Left lung (tissue), 10 donors: Measurements from ENCODE around the gene AP1AR. TPM values are rescaled to one million over a fixed set of nuclear protein-coding genes. Genes with fewer than 3 reads are reported as not detected.
A peak's percentile ranks its signal among the peaks of the same experiment; 100 is the strongest.

Experiments
- ATAC-seq: fragments of 200-7000 bp; cut with Tn5 transposase; one replicate; pipeline ENCODE4 v1.9.1; 2020; ENCODE audit warnings: moderate library complexity
- DNase-seq, 4 donors: peaks; one replicate each; pipeline ENCODE4 v3.0.0-alpha.2; 2013 to 2020
- H3K27ac ChIP-seq, 2 donors: fragments of 200-600 bp; sonication (generic) in 1 of 2; one replicate each; pipeline versions ENCODE4 v1.5.0 to v1.8.0; 2020 to 2021
- H3K27me3 ChIP-seq, 2 donors: fragments of 200-600 bp; sonication (generic) in 1 of 2; one replicate each; pipeline versions ENCODE4 v1.5.0 to v1.8.0; 2020 to 2021
- H3K36me3 ChIP-seq, 2 donors: fragments of 200-600 bp; sonication (generic) in 1 of 2; one replicate each; pipeline versions ENCODE4 v1.5.0 to v1.8.0; 2020 to 2021
- H3K4me1 ChIP-seq, 2 donors: fragments of 200-600 bp; one replicate each; pipeline ENCODE4 v1.8.0; 2021
- H3K4me3 ChIP-seq, 2 donors: fragments of 200-600 bp; sonication (generic) in 1 of 2; one replicate each; pipeline versions ENCODE4 v1.5.0 to v1.8.0; 2020 to 2021; ENCODE audit warnings: mild to moderate bottlenecking in 1 of 2
- H3K9me3 ChIP-seq, 2 donors: fragments of 200-600 bp; sonication (generic) in 1 of 2; one replicate each; pipeline versions ENCODE4 v1.5.0 to v1.8.0; 2020 to 2021
- intact Hi-C, 2 donors: fragments of 100-400 bp; cut with DNase I; formaldehyde crosslinking; loops; one replicate each; pipeline versions ENCODE4 v1.11.2 to v1.14.2; 2022
- polyA plus RNA-seq, 6 donors: library from polyadenylated mRNA; unstranded; fragments of 120-200 nt; gene quantifications; one replicate each; pipeline ENCODE4 v1.2.1, GENCODE V29; 2013; ENCODE audit not compliant: insufficient read length in 6 of 6
- total RNA-seq, 2 donors: library from RNA; stranded (reverse); fragmentation: NEBNext Ultra II Directional; extraction: Animal tissue kit (Norgen Biotek cat#: 25700); gene quantifications; one replicate each; pipeline ENCODE4 v1.2.1, GENCODE V29; 2021
- TF ChIP-seq, protein P1 (sequence below), 2 donors: fragments of 200-600 bp; sonication (generic) in 1 of 2; IDR thresholded peaks; one replicate each; pipeline versions ENCODE4 v1.5.0 to v1.8.0; 2021; ENCODE audit warnings: antibody characterized with exemption in 2 of 2
- donor health status: DM: no; HTN: yes; CAD: no.
- donor health status: DM: no; HTN: no; CAD: no.

The AP1AR gene
- total and polyA plus RNA-seq, 8 donors, result 15.8 to 34.9 (median 29.6) TPM

DNA sequence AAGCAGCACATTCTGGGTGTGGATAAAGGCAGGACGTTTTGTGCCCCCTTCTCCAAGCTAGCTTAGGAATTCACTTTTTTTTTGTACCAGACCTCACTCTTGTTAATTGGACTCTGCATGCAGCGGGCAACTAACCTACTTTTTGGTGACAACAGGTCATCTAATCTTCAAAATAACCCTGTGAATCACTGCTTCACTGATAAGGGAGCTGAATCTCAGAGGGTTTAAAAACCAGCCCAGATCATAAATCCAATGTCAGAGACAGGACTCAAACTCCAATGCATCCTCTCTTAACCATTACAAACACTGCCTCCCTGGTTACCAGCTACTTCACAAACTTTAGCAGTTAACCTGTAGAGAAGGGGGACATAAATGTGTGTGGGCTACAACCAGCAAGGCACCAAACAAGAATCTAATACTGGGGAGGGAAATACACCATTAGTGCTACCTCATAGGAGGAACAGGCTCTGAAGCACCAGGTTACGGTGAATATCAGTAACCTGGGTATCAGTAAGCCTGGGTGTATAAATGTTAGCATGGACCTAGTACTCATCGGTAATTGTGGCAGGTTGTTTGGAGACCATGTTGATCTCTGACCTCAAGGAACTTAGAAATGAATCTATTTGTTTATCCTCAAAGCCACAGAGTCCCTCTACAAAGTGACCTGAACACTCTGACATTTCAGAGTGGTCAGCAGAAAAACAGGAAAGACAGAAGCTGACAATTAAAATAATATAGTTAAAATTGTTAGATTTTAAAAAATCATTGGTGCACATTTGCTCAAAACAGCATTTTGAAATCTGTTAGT is 51.5 kb downstream of the AP1AR start:
- H3K36me3 ChIP-seq, result no peaks in the 10 kb centered on the region
- no peak for ATAC-seq
- peaks cover 3 to 75% of the 10 kb centered on the region in 2 donors for H3K4me1 ChIP-seq
- no peaks in the 10 kb centered on the region for H3K27me3 ChIP-seq
- H3K4me3 ChIP-seq, result peak overlapping the region in 1 of 2 donors; percentile 84
- intact Hi-C loops, result no loop called here
- no peak for DNase-seq
- H3K9me3 ChIP-seq, result no peaks in the 10 kb centered on the region
- peak overlapping the region; percentile 89 to 90 for H3K27ac ChIP-seq
- TF ChIP-seq, protein P1, sequence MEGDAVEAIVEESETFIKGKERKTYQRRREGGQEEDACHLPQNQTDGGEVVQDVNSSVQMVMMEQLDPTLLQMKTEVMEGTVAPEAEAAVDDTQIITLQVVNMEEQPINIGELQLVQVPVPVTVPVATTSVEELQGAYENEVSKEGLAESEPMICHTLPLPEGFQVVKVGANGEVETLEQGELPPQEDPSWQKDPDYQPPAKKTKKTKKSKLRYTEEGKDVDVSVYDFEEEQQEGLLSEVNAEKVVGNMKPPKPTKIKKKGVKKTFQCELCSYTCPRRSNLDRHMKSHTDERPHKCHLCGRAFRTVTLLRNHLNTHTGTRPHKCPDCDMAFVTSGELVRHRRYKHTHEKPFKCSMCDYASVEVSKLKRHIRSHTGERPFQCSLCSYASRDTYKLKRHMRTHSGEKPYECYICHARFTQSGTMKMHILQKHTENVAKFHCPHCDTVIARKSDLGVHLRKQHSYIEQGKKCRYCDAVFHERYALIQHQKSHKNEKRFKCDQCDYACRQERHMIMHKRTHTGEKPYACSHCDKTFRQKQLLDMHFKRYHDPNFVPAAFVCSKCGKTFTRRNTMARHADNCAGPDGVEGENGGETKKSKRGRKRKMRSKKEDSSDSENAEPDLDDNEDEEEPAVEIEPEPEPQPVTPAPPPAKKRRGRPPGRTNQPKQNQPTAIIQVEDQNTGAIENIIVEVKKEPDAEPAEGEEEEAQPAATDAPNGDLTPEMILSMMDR (IDR thresholded peaks at IDR 0.05), result no peak

DNA sequence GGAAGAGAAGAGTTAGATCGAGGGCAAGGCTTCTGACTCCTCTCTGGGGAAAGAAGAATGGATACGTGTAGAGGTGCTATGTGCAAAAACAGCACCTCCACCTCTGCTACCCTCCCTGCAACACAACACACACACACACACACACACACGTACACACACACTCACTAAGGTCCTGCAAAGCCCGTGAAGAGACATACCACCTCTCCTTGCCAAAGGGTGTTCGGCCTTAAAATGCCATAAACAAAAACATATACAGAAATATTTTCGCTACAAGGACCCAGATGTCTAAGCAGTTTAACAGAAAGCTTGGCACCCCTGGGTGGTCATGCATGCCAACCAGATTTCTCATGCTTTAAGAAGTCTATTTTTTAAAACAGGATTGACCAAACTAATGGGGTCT is 52.6 kb downstream of the AP1AR start:
- peak overlapping the region; percentile 89 to 90 for H3K27ac ChIP-seq
- intact Hi-C loops, result no loop called here
- no peaks in the 10 kb centered on the region for H3K36me3 ChIP-seq
- H3K9me3 ChIP-seq, result no peaks in the 10 kb centered on the region
- ATAC-seq (peak; percentile 4), DNase-seq (no peak)
- H3K4me3 ChIP-seq, result peak overlapping the region; percentile 78 to 84
- TF ChIP-seq, protein P1 (IDR thresholded peaks at IDR 0.05), result no peak
- H3K4me1 ChIP-seq, result peaks cover 3 to 77% of the 10 kb centered on the region in 2 donors
- H3K27me3 ChIP-seq, result no peaks in the 10 kb centered on the region

DNA sequence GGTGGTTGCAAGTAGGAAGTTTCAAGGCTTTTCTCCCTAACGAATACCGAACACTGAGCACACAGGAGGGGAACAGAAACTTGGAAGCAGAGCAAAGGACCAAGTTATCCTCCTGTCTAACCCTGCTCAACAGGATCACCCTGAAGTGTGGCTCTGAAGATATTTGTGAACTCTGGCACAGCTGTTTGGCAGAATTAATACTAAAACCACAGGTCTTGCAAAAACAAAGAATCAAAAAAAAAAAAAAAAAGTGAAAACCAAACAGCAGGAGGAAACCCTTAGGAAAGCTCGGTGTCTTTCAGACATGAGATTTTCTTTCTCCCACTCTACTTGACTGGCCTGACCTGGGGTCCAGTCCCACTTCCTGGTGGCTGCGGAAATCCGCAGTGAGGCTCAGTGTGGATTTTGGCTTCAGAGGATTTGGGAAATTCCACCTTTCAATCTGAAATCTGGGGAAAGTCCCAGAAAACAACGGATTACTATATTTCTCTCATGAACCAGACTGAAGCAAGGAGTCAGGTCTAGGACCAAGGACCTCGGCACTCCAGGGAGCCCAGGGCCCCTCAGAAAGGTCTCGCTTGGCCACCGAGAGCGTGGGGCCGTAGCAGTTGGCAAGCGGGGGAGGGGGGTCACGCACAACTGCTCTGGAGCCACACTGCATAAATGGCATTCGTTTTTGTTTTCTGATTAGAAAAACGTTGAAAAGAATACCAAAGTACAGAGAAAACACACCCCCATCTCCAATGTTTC is 53.2 kb downstream of the AP1AR start:
- DNase-seq, result peak in 1 of 4 donors; percentile 48
- Histone ChIP-seq H3K36me3 (no peaks in the 10 kb centered on the region), H3K9me3 (no peaks in the 10 kb centered on the region), H3K4me3 (peak overlapping the region; percentile 78 to 84), H3K4me1 (peaks cover 3 to 77% of the 10 kb centered on the region in 2 donors), H3K27ac (peak overlapping the region; percentile 89 to 90), H3K27me3 (no peaks in the 10 kb centered on the region)
- intact Hi-C loops, result no loop called here
- peak; percentile 41 for ATAC-seq
- TF ChIP-seq, protein P1 (IDR thresholded peaks at IDR 0.05), result no peak

DNA sequence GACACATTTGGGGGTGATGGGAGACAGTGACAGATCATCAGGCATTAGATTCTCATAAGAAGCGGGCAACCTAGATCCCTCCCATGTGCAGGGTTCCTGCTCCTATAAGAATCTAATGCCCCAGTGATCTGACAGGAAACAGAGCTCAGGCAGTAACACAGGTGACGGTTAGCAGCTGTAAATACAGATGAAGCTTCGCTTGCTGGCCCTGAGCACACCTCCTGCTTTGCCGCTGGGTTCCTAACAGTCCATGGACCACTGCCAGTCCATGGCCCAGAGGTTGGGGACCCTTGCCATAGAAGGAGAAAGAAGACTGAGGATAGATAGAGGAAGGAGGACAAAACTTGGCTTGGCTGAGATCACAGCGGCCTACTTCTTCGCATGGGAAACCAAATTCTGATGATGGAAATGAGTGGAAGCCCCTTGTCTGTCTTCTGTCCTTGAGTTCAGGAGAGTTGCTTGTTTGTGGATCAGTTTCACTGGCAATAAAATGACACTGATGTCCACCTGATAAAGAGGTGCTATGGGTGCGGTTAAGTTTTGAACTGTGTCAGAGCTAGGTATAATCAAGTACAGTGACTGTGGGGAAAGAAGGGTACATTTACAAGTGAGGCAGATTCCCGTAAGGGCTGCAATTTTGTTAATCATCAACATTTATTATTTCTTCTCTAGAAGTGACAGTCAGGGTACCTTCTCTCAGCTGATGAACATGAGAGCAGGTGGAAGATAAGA is 55.8 kb downstream of the AP1AR start:
- DNase-seq (peak in 1 of 4 donors; percentile 22), ATAC-seq (no peak)
- Histone ChIP-seq H3K4me3 (no peak overlapping the region), H3K27ac (peak overlapping the region in 1 of 2 donors; percentile 90), H3K36me3 (no peaks in the 10 kb centered on the region), H3K9me3 (no peaks in the 10 kb centered on the region), H3K27me3 (no peaks in the 10 kb centered on the region), H3K4me1 (peaks cover 3 to 68% of the 10 kb centered on the region in 2 donors)
- TF ChIP-seq, protein P1 (IDR thresholded peaks at IDR 0.05), result no peak
- intact Hi-C loops, result no loop called here
